AG04450 (cell line): ENCODE measurements around the gene PDE6G. TPM values are rescaled to one million over a fixed set of nuclear protein-coding genes. Genes with fewer than 3 reads are reported as not detected.

ENCODE experiments used
- CTCF ChIA-PET: fragments of 300-600, 350-600 bp; formaldehyde crosslinking; extraction: SDS; loops from one replicate; lab custom pipeline; 2022; ENCODE audit warnings: antibody characterized with exemption, inconsistent platforms; lab: Charles Lee
- POLR2A ChIA-PET: fragments of 350-600 bp; formaldehyde crosslinking; extraction: SDS; loops from one replicate; lab custom pipeline; 2021; ENCODE audit warnings: antibody characterized with exemption, inconsistent platforms; lab: Yijun Ruan, JAX
- DNase-seq: peaks from one replicate; pipeline ENCODE4 v3.0.0-alpha.2; 2011; ENCODE audit warnings: low read depth, low spot score
- H3K27ac ChIP-seq: one replicate; pipeline ENCODE4 v1.5.1; 2012; ENCODE audit warnings: low read depth, low read length, control low read depth
- H3K27me3 ChIP-seq: one replicate; pipeline ENCODE4 v1.6.0; 2012; ENCODE audit warnings: low read length; ENCODE audit not compliant: control insufficient read depth, insufficient read depth
- H3K4me3 ChIP-seq: 2 replicates; pipeline ENCODE4 v1.5.1; 2011; ENCODE audit warnings: mild to moderate bottlenecking, low read depth, low read length, control low read depth
- H3K9me3 ChIP-seq: 2 replicates; pipeline ENCODE4 v1.5.1; 2012; ENCODE audit warnings: low read length; ENCODE audit not compliant: control insufficient read depth, insufficient read depth
- polyA plus RNA-seq: library from polyadenylated mRNA; depleted of rRNA; stranded (reverse); fragments of >200 nt; gene quantifications from 2 replicates; pipeline ENCODE4 v1.2.3, GENCODE V29; 2011
- TF ChIP-seq, protein P1 (sequence below): IDR thresholded peaks from 2 replicates; pipeline ENCODE4 v1.5.1; 2011; ENCODE audit warnings: low read depth, low read length, control low read depth, inconsistent platforms

The PDE6G gene
- polyA plus RNA-seq, 1 experiment, result 0.51 TPM

DNA sequence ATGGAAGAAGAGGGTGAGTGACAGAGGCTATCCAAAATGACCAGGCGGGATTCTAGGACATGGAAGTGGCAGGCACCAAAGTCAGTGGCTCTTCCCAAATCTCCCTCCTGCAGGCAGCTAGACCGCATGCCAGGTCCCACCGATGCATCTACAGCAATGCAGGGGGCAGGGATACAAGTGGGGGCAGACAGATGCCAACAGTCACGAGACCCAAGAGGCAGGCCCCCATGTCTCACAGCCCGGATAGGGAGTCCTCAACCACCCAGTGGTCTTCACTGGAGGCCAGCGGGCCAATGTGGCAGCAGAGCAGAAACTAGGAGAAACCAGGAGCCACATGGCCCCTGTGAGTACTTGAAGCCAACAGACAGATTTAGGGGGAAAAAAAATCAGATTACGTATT is 39.5 kb downstream of the PDE6G start:
- Histone ChIP-seq H3K9me3 (no peaks in the 10 kb centered on the region), H3K27me3 (no peaks in the 10 kb centered on the region), H3K4me3 (no peak overlapping the region), H3K27ac (no peak overlapping the region)
- POLR2A ChIA-PET, result no interaction called here
- no peak for DNase-seq
- CTCF ChIA-PET, result no interaction called here
- TF ChIP-seq, protein P1, sequence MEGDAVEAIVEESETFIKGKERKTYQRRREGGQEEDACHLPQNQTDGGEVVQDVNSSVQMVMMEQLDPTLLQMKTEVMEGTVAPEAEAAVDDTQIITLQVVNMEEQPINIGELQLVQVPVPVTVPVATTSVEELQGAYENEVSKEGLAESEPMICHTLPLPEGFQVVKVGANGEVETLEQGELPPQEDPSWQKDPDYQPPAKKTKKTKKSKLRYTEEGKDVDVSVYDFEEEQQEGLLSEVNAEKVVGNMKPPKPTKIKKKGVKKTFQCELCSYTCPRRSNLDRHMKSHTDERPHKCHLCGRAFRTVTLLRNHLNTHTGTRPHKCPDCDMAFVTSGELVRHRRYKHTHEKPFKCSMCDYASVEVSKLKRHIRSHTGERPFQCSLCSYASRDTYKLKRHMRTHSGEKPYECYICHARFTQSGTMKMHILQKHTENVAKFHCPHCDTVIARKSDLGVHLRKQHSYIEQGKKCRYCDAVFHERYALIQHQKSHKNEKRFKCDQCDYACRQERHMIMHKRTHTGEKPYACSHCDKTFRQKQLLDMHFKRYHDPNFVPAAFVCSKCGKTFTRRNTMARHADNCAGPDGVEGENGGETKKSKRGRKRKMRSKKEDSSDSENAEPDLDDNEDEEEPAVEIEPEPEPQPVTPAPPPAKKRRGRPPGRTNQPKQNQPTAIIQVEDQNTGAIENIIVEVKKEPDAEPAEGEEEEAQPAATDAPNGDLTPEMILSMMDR, result no peak

DNA sequence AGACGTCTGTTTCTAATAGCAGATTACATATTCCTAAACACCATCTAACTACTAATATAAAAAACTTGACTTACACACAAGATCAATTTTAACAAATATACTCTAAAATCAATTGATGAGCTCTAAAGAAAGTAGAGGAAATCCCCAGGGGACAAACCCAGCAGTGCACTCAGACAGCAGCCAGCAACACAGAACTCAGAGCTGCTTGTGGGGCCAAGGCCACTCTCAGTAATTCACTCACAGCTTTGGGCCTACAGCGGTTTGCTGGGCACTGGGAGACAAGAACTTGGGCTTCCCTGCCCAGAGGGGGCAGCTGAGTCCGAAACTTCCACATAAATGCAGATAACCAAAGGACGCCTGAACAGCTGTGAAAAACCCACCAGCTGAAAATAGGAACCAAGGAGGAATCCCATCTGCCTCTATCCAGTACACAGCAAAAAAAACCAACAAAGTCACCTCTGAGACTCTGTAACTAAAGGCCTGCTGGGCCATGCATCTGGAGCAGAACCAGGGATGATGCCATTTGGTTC is 40.9 kb downstream of the PDE6G start:
- CTCF ChIA-PET, result interaction anchor here (1.6 kb wide), 1 partner anchor 14 kb away, joined by 9 read pairs; no protein-coding TSS in a partner anchor
- TF ChIP-seq, protein P1, result no peak
- POLR2A ChIA-PET, result interaction anchor here (0.7 kb wide), 2 partner anchors 21 to 27 kb away, joined by 3 to 7 read pairs; partner anchors contain the start of gene NPLOC4
- Histone ChIP-seq H3K27ac (peak overlapping the region; percentile 21), H3K9me3 (no peaks in the 10 kb centered on the region), H3K27me3 (no peaks in the 10 kb centered on the region), H3K4me3 (no peak overlapping the region)
- DNase-seq, result no peak

DNA sequence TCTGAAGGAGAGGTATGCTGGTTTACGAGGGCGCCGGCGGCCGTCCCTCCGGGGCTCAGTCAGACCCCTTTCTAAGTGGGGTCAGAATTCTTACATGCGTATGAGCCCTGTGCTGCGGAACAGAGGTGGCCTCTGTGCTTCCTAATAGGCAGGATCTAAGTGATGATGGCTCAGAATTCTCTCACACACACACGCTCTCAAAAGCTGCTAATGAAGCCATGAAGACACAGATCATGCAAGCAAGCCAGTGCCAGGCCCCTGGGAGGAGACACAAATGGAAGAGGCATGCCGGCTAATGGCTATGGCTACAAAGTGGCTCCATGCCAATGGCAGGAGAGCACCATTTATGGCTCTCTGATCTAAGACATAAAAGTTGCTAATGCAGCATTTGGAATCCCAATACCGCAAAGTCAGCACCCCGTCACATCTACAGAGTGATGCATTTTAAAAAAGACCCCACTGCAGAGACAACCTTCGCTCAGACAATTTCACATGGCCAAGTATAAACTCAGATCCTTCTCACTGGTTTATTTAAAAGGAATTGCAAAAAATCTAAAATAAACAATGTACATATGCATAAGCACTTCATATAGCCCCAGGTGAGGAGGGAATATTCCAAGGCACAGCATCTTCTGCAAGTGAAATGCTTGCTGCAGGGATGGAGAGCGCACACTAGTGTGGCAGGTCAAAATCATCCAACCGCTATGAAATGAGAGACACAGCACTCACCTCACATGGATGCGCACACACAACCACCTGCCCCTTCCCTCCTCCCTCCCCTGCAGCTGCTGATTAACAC is 44.0 kb downstream of the PDE6G start:
- DNase-seq, result no peak
- Histone ChIP-seq H3K4me3 (no peak overlapping the region), H3K9me3 (no peaks in the 10 kb centered on the region; the same call in 1 of the 2 replicates), H3K27ac (no peak overlapping the region), H3K27me3 (no peaks in the 10 kb centered on the region)
- TF ChIP-seq, protein P1, result no peak
- CTCF ChIA-PET, result interaction anchor here (3.1 kb wide), 1 partner anchor 11 kb away, joined by 13 read pairs; no protein-coding TSS in a partner anchor
- POLR2A ChIA-PET, result interaction anchor here (0.6 kb wide), 1 partner anchor 103 kb away, joined by 3 read pairs; no protein-coding TSS in a partner anchor

DNA sequence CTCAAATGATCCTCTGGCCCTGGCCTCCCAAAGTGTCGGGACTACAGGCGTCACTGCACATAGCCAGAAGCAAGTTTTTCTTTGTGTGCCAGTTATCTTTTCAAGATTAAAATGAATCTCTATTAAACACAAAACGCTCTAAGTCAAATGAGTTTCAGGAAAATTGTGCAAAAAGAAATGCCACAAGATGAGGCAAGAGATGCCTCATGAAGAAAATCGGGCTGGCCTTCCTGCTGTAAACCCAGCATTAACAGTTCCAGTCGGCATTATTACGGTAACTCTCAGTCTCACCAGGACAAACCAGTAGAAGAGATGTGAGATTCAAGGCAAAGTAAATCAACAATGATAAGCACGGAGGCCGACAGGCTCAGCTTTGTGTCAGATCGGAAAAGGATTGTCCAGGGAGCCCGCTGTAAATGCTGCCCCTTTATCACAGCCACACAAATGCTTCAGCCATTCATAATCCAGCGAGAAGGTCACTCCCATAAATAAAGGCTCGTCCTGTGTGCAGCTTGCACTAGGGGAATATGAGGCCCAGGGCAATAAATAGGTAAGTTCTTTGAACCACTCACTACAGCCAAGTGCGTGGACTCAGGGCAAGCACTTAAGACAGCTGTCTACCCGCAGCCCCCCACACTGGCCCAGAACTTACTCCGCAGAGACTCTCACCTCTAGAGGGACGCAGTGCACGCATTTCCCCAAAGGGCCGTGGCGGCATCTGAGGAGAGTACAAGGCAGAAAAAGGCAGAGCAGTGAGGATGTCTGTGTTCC is 46.6 kb downstream of the PDE6G start:
- ChIA-PET CTCF (no interaction called here), POLR2A (no interaction called here)

More for the DNA sequence above, 46.6 kb downstream of the PDE6G start:
- Histone ChIP-seq H3K27me3 (no peaks in the 10 kb centered on the region), H3K4me3 (no peak overlapping the region), H3K27ac (no peak overlapping the region), H3K9me3 (no peaks in the 10 kb centered on the region; the same call in 1 of the 2 replicates)
- no peak for DNase-seq
- TF ChIP-seq, protein P1, result no peak
